Mesodermal cell (in vitro differentiated cells): ENCODE data around the gene CCDC110.

Experiments used
- H3K27ac ChIP-seq: 2 replicates; pipeline ENCODE4 v1.7.0; 2013; ENCODE audit warnings: mild to moderate bottlenecking, low read depth, low read length, moderate library complexity; ENCODE audit not compliant: severe bottlenecking
- H3K36me3 ChIP-seq: 2 replicates; pipeline ENCODE4 v1.7.1; 2013; ENCODE audit warnings: mild to moderate bottlenecking, low read length, moderate library complexity; ENCODE audit not compliant: control insufficient read depth, insufficient read depth
- H3K4me1 ChIP-seq: one replicate; pipeline ENCODE4 v1.7.1; 2013; ENCODE audit warnings: mild to moderate bottlenecking, low read length; ENCODE audit not compliant: insufficient read depth, control insufficient read depth, poor library complexity, severe bottlenecking
- H3K4me3 ChIP-seq: 2 replicates; pipeline ENCODE4 v1.7.0; 2013; ENCODE audit warnings: low read length, control low read depth, mild to moderate bottlenecking; ENCODE audit not compliant: insufficient read depth, poor library complexity, severe bottlenecking; ENCODE audit errors: extremely low read depth
- H3K9me3 ChIP-seq: 2 replicates; pipeline ENCODE4 v1.7.1; 2013; ENCODE audit warnings: mild to moderate bottlenecking, low read length, moderate library complexity; ENCODE audit not compliant: control insufficient read depth
- WGBS, 2 experiments: methylation state at CpG; one replicate each; pipeline ENCODE4 v1.1.5; 2013; ENCODE audit warnings: missing lambda C conversion rate in 2 of 2; ENCODE audit not compliant: insufficient coverage in 2 of 2; 5-methylcytosine and 5-hydroxymethylcytosine counted together

CCDC110 gene

DNA sequence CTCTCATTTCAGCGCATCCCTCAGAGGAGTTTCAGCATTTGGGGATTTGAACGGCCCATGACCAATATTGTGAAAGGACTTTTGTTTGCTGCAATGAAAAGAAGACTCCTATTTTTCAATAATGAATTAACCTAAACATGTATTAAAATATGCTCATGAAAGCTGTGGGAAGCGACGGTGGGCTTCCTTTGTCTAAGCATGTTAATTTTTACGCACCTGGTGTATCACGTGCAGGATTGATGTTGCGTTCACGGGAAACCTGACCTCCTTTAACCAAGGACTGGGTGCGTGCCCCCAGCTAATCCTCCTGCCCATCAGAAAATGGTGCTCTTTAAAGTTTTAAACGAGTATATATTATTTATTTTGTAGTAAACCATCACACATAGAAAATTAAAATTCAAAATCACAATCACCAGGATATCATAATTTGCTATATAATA, 590 bp upstream of the CCDC110 start:
- H3K9me3 ChIP-seq: no peaks in the 10 kb centered on the region
- 60 to 63% methylated on average over 4 to 6 of the region's 10 CpGs for WGBS, 2 experiments
- no peaks in the 10 kb centered on the region for H3K4me1 ChIP-seq

DNA sequence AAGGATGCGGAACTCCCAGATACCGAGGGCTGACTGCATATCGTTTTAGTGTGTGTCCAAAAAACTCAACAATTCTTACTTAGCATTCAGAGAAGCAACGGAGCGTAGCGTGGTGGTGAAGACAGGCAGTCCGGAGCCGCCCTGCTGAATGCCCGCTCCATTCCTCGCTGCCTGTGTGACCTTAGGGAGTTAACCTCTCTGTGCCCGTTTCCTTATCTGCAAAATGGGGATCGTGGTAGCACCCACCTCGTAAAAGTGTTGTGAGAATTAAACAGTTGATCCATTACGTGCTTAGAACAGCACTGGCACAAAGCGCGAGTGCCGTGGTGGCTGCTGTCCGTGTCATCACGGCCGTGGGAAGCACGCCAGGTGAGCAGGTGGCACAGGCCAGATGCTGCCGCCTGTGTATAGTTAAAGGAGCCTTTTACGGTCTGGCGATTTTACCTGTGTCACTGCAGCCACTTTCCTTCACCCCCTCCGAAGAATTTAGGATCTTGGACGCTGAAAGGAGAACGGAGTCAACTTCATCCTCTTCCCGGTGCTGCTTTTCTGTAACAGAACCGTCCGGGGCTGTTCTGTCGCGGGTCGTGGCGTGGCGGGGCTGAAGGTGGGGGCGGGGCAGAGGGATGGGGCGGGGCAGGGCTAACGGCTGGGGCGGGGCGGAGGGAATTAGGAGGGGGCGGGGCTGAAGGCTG, 885 bp downstream of the CCDC110 start:
- WGBS, 2 experiments: 3 to 14% methylated on average over 17 to 22 of the region's 41 CpGs
- Histone ChIP-seq H3K4me1 (no peaks in the 10 kb centered on the region), H3K9me3 (no peaks in the 10 kb centered on the region), H3K27ac (no peak overlapping the region), H3K36me3 (no peaks in the 10 kb centered on the region), H3K4me3 (peak overlapping the region; percentile 38)

More for the DNA sequence above, 590 bp upstream of the CCDC110 start:
- H3K36me3 ChIP-seq: no peaks in the 10 kb centered on the region
- H3K27ac ChIP-seq: no peak overlapping the region
- peak overlapping the region; percentile 61 for H3K4me3 ChIP-seq

DNA sequence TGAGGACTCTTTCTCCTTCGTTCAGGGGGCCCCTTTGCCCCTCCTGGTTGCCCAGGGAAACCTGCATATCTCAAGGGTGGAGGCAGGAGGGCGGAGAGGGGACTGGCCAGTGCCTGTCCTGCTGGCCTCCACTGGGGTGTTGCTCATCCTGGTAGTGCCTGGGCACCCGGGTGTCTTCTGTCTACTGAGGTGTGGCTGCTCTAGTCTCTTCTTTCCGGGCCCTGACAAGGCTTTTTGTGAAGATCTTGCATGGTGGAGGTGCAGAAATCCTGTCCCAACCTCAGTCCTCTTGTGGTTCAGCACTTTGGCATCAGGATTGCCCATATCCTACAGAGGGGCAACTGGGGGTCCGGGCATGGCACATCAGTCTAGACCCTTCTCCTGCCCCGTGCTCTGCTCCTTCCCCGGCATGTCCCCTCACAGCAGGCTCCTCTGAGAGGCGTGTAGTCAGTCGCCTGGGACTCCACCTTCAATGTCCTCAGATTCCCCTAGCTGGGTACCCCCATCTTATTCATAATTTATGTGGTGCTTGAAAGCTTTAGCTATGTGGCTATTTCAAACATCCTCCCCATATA, 1.9 kb downstream of the CCDC110 start:
- no peak overlapping the region for H3K4me3 ChIP-seq
- WGBS, 2 experiments: 62 to 77% methylated on average over 4 to 7 of the region's 9 CpGs

DNA sequence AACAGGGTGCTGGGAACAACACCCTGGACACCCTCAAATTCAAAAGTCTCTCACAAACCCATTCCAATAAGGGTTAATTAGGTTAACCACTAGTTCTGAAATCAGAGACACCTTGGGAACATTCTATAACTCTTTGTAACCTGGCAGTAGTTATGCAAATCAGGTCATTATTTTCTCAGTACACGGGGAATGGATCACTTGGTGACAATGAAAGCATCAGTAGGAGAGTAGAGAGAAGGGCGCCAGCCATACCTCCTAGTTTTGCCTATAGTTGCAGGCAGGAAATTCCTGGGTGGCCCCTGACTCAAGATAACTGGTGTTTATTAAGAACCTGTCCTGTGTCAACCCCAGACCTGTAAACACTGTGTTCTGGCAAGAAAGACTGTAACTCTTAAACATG, 2.5 kb downstream of the CCDC110 start:
- Histone ChIP-seq H3K36me3 (no peaks in the 10 kb centered on the region), H3K9me3 (no peaks in the 10 kb centered on the region), H3K4me1 (no peaks in the 10 kb centered on the region), H3K4me3 (no peak overlapping the region), H3K27ac (no peak overlapping the region)
- 78 to 100% methylated on average over 2 of the region's 2 CpGs for WGBS, 2 experiments

More for the DNA sequence above, 1.9 kb downstream of the CCDC110 start:
- H3K36me3 ChIP-seq: no peaks in the 10 kb centered on the region
- H3K27ac ChIP-seq: no peak overlapping the region
- H3K4me1 ChIP-seq: no peaks in the 10 kb centered on the region
- H3K9me3 ChIP-seq: no peaks in the 10 kb centered on the region

DNA sequence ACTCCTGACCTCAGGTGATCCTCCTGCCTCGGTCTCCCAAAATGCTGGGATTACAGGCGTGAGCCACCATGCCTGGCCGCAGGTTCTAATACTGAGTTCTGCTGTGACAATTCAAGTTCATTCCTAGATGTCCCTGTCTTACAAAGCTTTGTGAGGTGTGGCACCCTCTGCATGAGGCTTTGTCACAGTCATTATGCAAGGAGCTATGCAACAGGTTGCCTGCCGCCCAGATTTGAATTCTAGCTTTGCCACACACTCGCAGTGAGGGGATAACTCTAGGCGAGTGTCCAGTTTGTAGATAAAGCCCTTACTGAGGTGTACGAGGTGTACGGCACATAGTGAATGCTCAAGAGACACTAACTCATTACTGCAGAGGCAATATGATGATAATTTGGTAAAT, 3.5 kb downstream of the CCDC110 start:
- no peak overlapping the region for H3K27ac ChIP-seq
- no peaks in the 10 kb centered on the region for H3K4me1 ChIP-seq
- no peaks in the 10 kb centered on the region for H3K36me3 ChIP-seq
- WGBS, 2 experiments: 86 to 90% methylated on average over 8 of the region's 8 CpGs
- no peaks in the 10 kb centered on the region for H3K9me3 ChIP-seq
- no peak overlapping the region for H3K4me3 ChIP-seq

DNA sequence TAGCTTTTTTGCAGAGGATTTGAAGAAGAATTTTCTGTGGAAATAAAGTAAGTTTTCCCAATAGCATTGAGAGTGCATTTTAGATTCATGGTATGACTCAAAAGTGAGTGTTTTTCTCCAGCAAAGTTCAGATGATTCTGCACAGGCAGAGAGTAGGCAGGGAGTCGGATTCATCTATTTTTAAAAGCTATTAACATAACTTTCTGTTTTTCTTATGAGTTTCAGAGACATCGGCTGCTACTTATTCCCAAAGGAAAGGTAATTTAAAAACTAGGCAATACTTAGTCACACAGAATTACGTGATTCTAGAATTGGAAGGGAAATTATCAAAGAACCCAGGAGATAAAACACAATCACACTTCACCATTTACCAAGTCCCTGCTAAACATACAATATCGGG, 4.4 kb downstream of the CCDC110 start:
- H3K4me3 ChIP-seq: no peak overlapping the region
- WGBS, 2 experiments: 86 to 100% methylated on average over 1 of the region's 4 CpGs
- H3K4me1 ChIP-seq: no peaks in the 10 kb centered on the region
- no peaks in the 10 kb centered on the region for H3K9me3 ChIP-seq
- H3K27ac ChIP-seq: no peak overlapping the region
- H3K36me3 ChIP-seq: no peaks in the 10 kb centered on the region

DNA sequence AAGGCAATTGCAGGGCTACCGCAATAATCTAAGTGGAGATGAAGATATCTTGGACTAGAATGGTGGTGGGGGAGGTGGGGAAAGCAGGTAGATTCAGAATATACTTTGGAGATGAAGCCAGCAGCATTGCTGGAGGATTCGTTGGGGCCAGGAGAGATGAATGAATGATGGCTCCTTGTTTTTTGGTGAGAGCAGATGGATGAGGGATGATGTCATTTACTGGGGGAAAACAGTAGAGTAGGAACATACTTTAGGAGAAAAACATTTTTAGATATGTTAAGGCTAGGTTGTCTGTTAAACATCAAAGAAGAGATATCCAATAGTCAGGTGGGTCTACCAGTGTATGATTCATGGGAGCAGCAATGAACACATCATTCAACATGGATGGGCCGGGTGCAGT, 5.8 kb downstream of the CCDC110 start:
- no peaks in the 10 kb centered on the region for H3K4me1 ChIP-seq
- no peak overlapping the region for H3K27ac ChIP-seq
- H3K4me3 ChIP-seq: no peak overlapping the region
- 94 to 97% methylated on average over 3 of the region's 3 CpGs for WGBS, 2 experiments
- no peaks in the 10 kb centered on the region for H3K9me3 ChIP-seq
- H3K36me3 ChIP-seq: no peaks in the 10 kb centered on the region

DNA sequence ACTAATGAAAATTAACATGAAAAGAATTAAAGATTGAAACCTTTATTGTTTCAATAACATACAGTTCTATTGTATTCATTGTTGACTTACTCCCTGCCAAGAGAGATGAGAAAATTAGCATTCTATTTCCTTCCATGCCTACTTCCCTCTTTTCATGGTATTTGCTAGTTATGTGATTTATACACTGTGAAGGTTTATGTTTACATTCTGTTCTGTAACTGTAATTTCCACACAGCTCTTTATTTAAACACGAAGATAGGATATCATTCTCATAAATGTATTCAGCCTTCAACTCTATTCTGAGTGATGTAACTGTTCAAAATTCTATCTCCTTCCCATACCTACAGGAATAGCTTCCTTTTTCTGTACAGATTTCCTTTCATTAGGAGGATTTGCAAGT, 6.6 kb downstream of the CCDC110 start:
- Histone ChIP-seq H3K36me3 (no peaks in the 10 kb centered on the region), H3K4me1 (no peaks in the 10 kb centered on the region), H3K9me3 (no peaks in the 10 kb centered on the region), H3K27ac (no peak overlapping the region), H3K4me3 (no peak overlapping the region)
- WGBS, 2 experiments: 80% methylated on average over 1 of the region's 1 CpG; no CpG with 5 or more reads in 1 of the 2 experiments

DNA sequence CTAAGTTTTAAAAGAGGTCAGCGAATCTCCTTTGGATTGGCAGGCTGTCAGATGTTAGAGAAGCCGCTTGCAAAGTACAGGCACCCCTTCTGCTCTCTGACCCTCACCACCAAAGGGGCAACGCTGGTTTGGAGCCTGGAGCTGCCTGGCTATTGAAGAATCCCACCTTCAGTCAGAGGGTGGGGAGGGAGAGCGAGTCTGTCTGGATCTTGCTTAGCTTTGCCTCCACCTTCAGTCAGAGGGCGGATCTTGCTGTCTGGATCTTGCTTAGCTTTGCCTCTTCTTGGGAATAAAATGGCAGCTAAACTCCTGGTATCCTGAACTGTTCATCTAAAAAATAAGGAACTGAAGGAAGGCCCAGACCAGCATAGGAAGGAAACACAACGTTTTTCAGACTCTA, 7.3 kb downstream of the CCDC110 start:
- H3K36me3 ChIP-seq: no peaks in the 10 kb centered on the region
- 53% methylated on average over 2 of the region's 6 CpGs; no CpG with 5 or more reads in 1 of the 2 experiments for WGBS, 2 experiments
- no peak overlapping the region for H3K4me3 ChIP-seq
- no peak overlapping the region for H3K27ac ChIP-seq
- H3K4me1 ChIP-seq: no peaks in the 10 kb centered on the region
- no peaks in the 10 kb centered on the region for H3K9me3 ChIP-seq

DNA sequence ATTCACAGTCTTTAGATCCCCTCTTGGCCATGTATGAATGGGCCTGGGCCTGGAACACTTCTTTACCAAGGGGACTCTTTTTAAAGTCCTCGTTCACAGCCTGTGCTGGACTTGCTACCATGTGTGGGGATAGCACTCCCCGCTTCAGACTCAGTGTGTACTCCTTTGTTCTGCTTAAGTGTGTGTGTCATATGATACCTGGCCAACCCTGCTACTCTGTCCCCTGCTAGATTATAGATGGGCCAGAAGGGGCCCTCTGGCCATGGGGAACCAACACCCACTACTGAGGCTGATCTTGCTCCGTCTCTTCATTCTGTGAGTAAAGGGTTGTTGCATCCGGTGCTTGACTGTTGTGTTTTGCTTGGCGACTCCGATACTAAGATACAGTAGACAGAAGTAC, 8.0 kb downstream of the CCDC110 start:
- Histone ChIP-seq H3K27ac (no peak overlapping the region), H3K36me3 (no peaks in the 10 kb centered on the region), H3K4me1 (no peaks in the 10 kb centered on the region), H3K4me3 (no peak overlapping the region), H3K9me3 (no peaks in the 10 kb centered on the region)
- 88 to 100% methylated on average over 1 to 4 of the region's 6 CpGs for WGBS, 2 experiments

DNA sequence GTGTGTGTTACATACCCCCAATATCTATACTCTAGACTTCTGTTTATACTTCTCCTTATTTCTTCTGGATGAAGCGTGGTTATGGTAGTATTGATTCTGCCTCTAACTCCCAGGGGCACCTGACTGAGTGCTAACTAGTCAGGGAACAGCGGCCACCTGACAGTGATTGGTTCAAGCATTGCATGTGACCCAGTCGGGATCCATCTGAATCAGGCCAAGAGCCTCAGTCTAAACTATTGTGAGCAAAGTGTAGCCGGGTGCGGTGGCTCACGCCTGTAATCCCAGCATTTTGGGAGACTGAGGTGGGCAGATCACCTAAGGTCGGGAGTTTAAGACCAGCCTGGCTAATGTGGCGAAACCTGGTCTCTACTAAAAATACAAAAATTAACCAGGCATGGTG, 10.0 kb downstream of the CCDC110 start:
- no peaks in the 10 kb centered on the region for H3K4me1 ChIP-seq
- H3K4me3 ChIP-seq: no peak overlapping the region
- H3K27ac ChIP-seq: no peak overlapping the region
- WGBS, 2 experiments: 92 to 94% methylated on average over 7 of the region's 8 CpGs
- H3K36me3 ChIP-seq: no peaks in the 10 kb centered on the region
- H3K9me3 ChIP-seq: no peaks in the 10 kb centered on the region
